Measurements from ENCODE around the gene EXOC7. TPM values are rescaled to one million over a fixed set of nuclear protein-coding genes. Genes with fewer than 3 reads are reported as not detected.

The EXOC7 gene
- polyA plus RNA-seq, 1 donor (not counting 4 experiments of a cell fraction or from before 2014, with no cell fraction given), result 60.6 TPM

DNA sequence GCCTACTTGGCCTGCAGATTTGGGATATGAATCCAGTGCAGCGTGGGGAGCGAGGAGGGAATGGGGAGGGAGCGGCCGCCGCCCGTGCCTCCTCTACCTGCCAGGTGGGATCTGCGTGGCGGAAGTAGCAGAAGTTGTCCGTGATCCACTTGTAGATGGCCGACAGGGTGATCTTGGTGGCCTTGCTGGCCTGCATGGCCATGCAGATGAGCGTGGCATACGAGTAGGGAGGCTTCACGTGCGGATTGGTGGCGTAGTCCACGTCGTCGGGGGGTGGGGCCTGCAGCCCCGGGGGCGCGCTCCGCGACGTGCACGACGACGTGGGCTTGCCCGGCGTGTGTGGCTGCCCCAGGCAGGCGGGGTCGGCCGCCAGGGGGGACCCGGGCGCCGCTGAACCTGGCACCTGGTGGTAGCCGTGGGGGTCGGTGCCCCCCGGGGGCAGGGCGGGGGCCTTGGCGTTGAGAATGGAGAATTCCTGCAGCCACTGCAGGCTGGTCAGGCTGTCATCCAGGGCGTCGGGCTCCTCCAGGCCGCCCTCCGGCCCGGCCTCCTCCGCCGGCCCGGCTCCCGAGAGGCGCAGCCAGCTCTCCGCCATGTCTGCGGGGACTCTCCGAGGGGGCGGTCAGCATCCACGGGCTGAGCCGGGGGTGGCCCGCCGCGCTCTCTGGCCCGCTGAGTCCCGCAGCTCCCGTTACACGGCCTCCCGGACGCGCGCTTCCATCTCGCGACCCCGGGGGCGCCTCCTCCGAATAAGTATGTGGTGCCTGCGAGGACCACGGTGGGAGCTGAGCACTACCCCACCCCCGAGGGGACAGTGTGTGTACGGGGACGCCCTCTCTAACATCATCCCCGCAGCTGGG, 36.4 kb upstream of the EXOC7 start:
- no peaks in the 10 kb centered on the region for H4K20me1 ChIP-seq (ENCODE audit: control insufficient read depth, extremely low read depth, insufficient read depth, low read length)
- H2AFZ ChIP-seq (ENCODE audit: control insufficient read depth, low read length), result no peak overlapping the region
- no peaks in the 10 kb centered on the region for H3K9me3 ChIP-seq (ENCODE audit: control insufficient read depth, low read depth, low read length)
- no peaks in the 10 kb centered on the region for H3K9me1 ChIP-seq (ENCODE audit: control insufficient read depth, extremely low read depth, insufficient read depth, low read length)
- DNase-seq (ENCODE audit: low read depth, low spot score) (no peak), FAIRE-seq (no peak)
- no peaks in the 10 kb centered on the region for H3K36me3 ChIP-seq (ENCODE audit: control insufficient read depth in 2 of 2, extremely low read depth in 1 of 2, insufficient read depth in 2 of 2, low read length in 2 of 2)
- peaks cover 6% of the 10 kb centered on the region for H3K4me1 ChIP-seq (ENCODE audit: control insufficient read depth, extremely low read depth, insufficient read depth, low read length)
- H3K79me2 ChIP-seq (ENCODE audit: control insufficient read depth, insufficient read depth, low read length), result no peaks in the 10 kb centered on the region
- no peak overlapping the region for H3K27ac ChIP-seq (ENCODE audit: control insufficient read depth, insufficient read depth, low read length)
- H3K27me3 ChIP-seq (ENCODE audit: control insufficient read depth, extremely low read depth, insufficient read depth, low read length), result peaks cover 56% of the 10 kb centered on the region
- H3K4me2 ChIP-seq (ENCODE audit: control insufficient read depth, extremely low read depth, insufficient read depth, low read depth, low read length), result peak overlapping the region; percentile 26
- no peak overlapping the region for H3K9ac ChIP-seq (ENCODE audit: control insufficient read depth, extremely low read depth, insufficient read depth, low read length)
- no peak overlapping the region for H3K4me3 ChIP-seq (ENCODE audit: control insufficient read depth in 2 of 3, extremely low read depth in 1 of 3, insufficient read depth in 2 of 3, low read depth in 1 of 3, low read length in 3 of 3)
- dilution Hi-C loops (cut with MboI; ENCODE audit: extremely low pct_ligation_motif_present, low sequenced_read_pairs), result no loop called here
- peak; percentile 37 for TF ChIP-seq EZH2 (IDR thresholded peaks at IDR 0.05; ENCODE audit: low read length)
- TF ChIP-seq, protein P1, sequence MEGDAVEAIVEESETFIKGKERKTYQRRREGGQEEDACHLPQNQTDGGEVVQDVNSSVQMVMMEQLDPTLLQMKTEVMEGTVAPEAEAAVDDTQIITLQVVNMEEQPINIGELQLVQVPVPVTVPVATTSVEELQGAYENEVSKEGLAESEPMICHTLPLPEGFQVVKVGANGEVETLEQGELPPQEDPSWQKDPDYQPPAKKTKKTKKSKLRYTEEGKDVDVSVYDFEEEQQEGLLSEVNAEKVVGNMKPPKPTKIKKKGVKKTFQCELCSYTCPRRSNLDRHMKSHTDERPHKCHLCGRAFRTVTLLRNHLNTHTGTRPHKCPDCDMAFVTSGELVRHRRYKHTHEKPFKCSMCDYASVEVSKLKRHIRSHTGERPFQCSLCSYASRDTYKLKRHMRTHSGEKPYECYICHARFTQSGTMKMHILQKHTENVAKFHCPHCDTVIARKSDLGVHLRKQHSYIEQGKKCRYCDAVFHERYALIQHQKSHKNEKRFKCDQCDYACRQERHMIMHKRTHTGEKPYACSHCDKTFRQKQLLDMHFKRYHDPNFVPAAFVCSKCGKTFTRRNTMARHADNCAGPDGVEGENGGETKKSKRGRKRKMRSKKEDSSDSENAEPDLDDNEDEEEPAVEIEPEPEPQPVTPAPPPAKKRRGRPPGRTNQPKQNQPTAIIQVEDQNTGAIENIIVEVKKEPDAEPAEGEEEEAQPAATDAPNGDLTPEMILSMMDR (optimal IDR thresholded peaks at IDR 0.05 in 1 of 3, IDR thresholded peaks at IDR 0.05 in 1 of 3, conservative IDR thresholded peaks at IDR 0.05 in 1 of 3; ENCODE audit: extremely low read depth in 1 of 3, insufficient read depth in 2 of 3, low read length in 3 of 3), result no peak

DNA sequence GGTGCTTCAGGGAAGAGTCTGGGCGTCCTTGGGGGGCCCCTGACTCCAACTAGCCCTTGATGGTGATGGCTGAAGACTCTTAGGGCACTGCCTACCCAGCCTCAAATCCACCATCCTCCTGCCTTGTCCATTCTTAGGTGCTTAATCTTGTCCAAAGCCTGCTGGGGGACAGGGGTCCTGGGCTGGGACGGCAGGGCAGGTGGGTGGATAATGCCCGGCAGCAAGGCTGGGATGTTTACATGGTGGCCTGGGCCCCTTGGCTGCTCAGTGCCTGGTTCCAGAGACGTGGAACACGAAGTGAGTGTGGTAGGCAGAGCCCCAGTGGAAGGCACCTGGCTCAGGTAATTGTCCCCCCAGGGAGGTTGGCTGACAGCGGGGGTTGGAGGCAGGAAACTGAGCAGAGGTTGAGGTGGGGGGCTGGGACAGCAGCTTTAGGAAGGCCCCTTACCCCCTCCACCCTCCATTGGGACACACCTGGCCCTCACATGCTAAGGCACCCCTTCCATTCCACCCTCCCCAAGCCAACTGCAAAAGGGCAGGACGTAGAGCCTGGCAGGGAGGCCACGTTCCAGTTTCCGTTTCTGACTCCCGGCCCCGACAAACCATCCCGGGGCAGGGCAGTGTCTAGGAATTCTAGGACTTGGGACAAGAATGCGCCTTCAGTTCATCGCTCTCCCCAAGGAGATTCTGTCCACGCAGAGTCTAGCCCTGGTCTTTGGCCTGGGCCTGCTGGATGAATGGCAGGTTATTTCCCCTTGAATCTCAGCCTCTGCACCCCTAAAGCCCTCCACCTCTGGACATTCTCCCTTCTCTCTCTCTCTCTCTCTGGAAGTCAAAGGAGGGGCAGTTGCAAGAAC, 35.5 kb upstream of the EXOC7 start:
- dilution Hi-C loops (cut with MboI; ENCODE audit: extremely low pct_ligation_motif_present, low sequenced_read_pairs), result no loop called here
- peaks cover 56% of the 10 kb centered on the region for H3K27me3 ChIP-seq (ENCODE audit: control insufficient read depth, extremely low read depth, insufficient read depth, low read length)
- no peak for FAIRE-seq
- H3K4me2 ChIP-seq (ENCODE audit: control insufficient read depth, extremely low read depth, insufficient read depth, low read depth, low read length), result peak overlapping the region; percentile 22
- no peak overlapping the region for H2AFZ ChIP-seq (ENCODE audit: control insufficient read depth, low read length)
- peaks cover 6% of the 10 kb centered on the region for H3K4me1 ChIP-seq (ENCODE audit: control insufficient read depth, extremely low read depth, insufficient read depth, low read length)
- no peak for DNase-seq (ENCODE audit: low read depth, low spot score)
- no peaks in the 10 kb centered on the region for H3K36me3 ChIP-seq (ENCODE audit: control insufficient read depth in 2 of 2, extremely low read depth in 1 of 2, insufficient read depth in 2 of 2, low read length in 2 of 2)
- H3K9ac ChIP-seq (ENCODE audit: control insufficient read depth, extremely low read depth, insufficient read depth, low read length), result no peak overlapping the region
- no peaks in the 10 kb centered on the region for H4K20me1 ChIP-seq (ENCODE audit: control insufficient read depth, extremely low read depth, insufficient read depth, low read length)
- H3K9me1 ChIP-seq (ENCODE audit: control insufficient read depth, extremely low read depth, insufficient read depth, low read length), result no peaks in the 10 kb centered on the region
- no peak overlapping the region for H3K4me3 ChIP-seq (ENCODE audit: control insufficient read depth in 2 of 3, extremely low read depth in 1 of 3, insufficient read depth in 2 of 3, low read depth in 1 of 3, low read length in 3 of 3)
- no peaks in the 10 kb centered on the region for H3K9me3 ChIP-seq (ENCODE audit: control insufficient read depth, low read depth, low read length)
- peak; percentile 75 for TF ChIP-seq EZH2 (IDR thresholded peaks at IDR 0.05; ENCODE audit: low read length)
- TF ChIP-seq, protein P1 (optimal IDR thresholded peaks at IDR 0.05 in 1 of 3, IDR thresholded peaks at IDR 0.05 in 1 of 3, conservative IDR thresholded peaks at IDR 0.05 in 1 of 3; ENCODE audit: extremely low read depth in 1 of 3, insufficient read depth in 2 of 3, low read length in 3 of 3), result no peak
- no peak overlapping the region for H3K27ac ChIP-seq (ENCODE audit: control insufficient read depth, insufficient read depth, low read length)
- no peaks in the 10 kb centered on the region for H3K79me2 ChIP-seq (ENCODE audit: control insufficient read depth, insufficient read depth, low read length)

All from keratinocyte (primary cell).